ENCODE data around the gene SLC40A1.

Gene SLC40A1

GRCh38 chr2:189595417-189595816, 14.8 kb upstream of the SLC40A1 start:
- TF ChIP-seq EZH2phosphoT487 (IDR thresholded peaks at IDR 0.05; ENCODE audit: borderline replicate concordance): no peak
- TF ChIP-seq CTCF (conservative IDR thresholded peaks at IDR 0.05; ENCODE audit: low read length): no peak
- no peaks in the 10 kb centered on the region for H3K79me2 ChIP-seq (ENCODE audit: insufficient read depth, low read length)
- H3K4me2 ChIP-seq (ENCODE audit: low read depth, low read length, poor library complexity, severe bottlenecking): no peak overlapping the region
- no peaks in the 10 kb centered on the region for H3K9me3 ChIP-seq (ENCODE audit: insufficient read depth, low read depth, low read length)
- no peaks in the 10 kb centered on the region for H3K27me3 ChIP-seq (ENCODE audit: insufficient read depth, low read length, poor library complexity, severe bottlenecking)
- H3K9me2 ChIP-seq (replicated peaks; ENCODE audit: low read depth, low read length): no peaks in the 10 kb centered on the region
- no peak overlapping the region for H2AFZ ChIP-seq (ENCODE audit: low read length)
- no peaks in the 10 kb centered on the region for H3F3A ChIP-seq (ENCODE audit: low read depth)
- no peaks in the 10 kb centered on the region for H3K36me3 ChIP-seq (ENCODE audit: insufficient read depth, low read length)
- peaks cover 18% of the 10 kb centered on the region for H3K4me1 ChIP-seq (ENCODE audit: insufficient read depth, low read length, poor library complexity, severe bottlenecking)
- H3K4me3 ChIP-seq (ENCODE audit: low read length, poor library complexity, severe bottlenecking): no peak overlapping the region
- H4K20me1 ChIP-seq (ENCODE audit: insufficient read depth, low read length, poor library complexity, severe bottlenecking): no peaks in the 10 kb centered on the region
- no peak overlapping the region for H3K9ac ChIP-seq (ENCODE audit: low read depth, low read length, poor library complexity, severe bottlenecking)

GRCh38 chr2:189594305-189594704, 13.7 kb upstream of the SLC40A1 start:
- H3K27me3 ChIP-seq (ENCODE audit: insufficient read depth, low read length, poor library complexity, severe bottlenecking): no peaks in the 10 kb centered on the region
- no peak overlapping the region for H3K9ac ChIP-seq (ENCODE audit: low read depth, low read length, poor library complexity, severe bottlenecking)
- TF ChIP-seq EZH2phosphoT487 (IDR thresholded peaks at IDR 0.05; ENCODE audit: borderline replicate concordance): no peak
- no peak for TF ChIP-seq CTCF (conservative IDR thresholded peaks at IDR 0.05; ENCODE audit: low read length)
- no peaks in the 10 kb centered on the region for H4K20me1 ChIP-seq (ENCODE audit: insufficient read depth, low read length, poor library complexity, severe bottlenecking)
- H3K79me2 ChIP-seq (ENCODE audit: insufficient read depth, low read length): no peaks in the 10 kb centered on the region
- no peak overlapping the region for H3K4me3 ChIP-seq (ENCODE audit: low read length, poor library complexity, severe bottlenecking)
- no peaks in the 10 kb centered on the region for H3K9me3 ChIP-seq (ENCODE audit: insufficient read depth, low read depth, low read length)
- no peaks in the 10 kb centered on the region for H3F3A ChIP-seq (ENCODE audit: low read depth)
- H3K4me2 ChIP-seq (ENCODE audit: low read depth, low read length, poor library complexity, severe bottlenecking): no peak overlapping the region
- H2AFZ ChIP-seq (ENCODE audit: low read length): no peak overlapping the region
- H3K9me2 ChIP-seq (replicated peaks; ENCODE audit: low read depth, low read length): no peaks in the 10 kb centered on the region
- no peaks in the 10 kb centered on the region for H3K36me3 ChIP-seq (ENCODE audit: insufficient read depth, low read length)
- H3K4me1 ChIP-seq (ENCODE audit: insufficient read depth, low read length, poor library complexity, severe bottlenecking): peaks cover 18% of the 10 kb centered on the region

GRCh38 chr2:189593115-189593514, 12.5 kb upstream of the SLC40A1 start:
- H3K9ac ChIP-seq (ENCODE audit: low read depth, low read length, poor library complexity, severe bottlenecking): no peak overlapping the region
- no peaks in the 10 kb centered on the region for H3K36me3 ChIP-seq (ENCODE audit: insufficient read depth, low read length)
- no peaks in the 10 kb centered on the region for H3F3A ChIP-seq (ENCODE audit: low read depth)
- TF ChIP-seq CTCF (conservative IDR thresholded peaks at IDR 0.05; ENCODE audit: low read length): no peak
- no peak for TF ChIP-seq EZH2phosphoT487 (IDR thresholded peaks at IDR 0.05; ENCODE audit: borderline replicate concordance)
- H3K9me3 ChIP-seq (ENCODE audit: insufficient read depth, low read depth, low read length): no peaks in the 10 kb centered on the region
- H2AFZ ChIP-seq (ENCODE audit: low read length): no peak overlapping the region
- no peak overlapping the region for H3K4me3 ChIP-seq (ENCODE audit: low read length, poor library complexity, severe bottlenecking)
- no peaks in the 10 kb centered on the region for H3K27me3 ChIP-seq (ENCODE audit: insufficient read depth, low read length, poor library complexity, severe bottlenecking)
- H3K4me1 ChIP-seq (ENCODE audit: insufficient read depth, low read length, poor library complexity, severe bottlenecking): peaks cover 18% of the 10 kb centered on the region
- H3K79me2 ChIP-seq (ENCODE audit: insufficient read depth, low read length): no peaks in the 10 kb centered on the region
- H3K9me2 ChIP-seq (replicated peaks; ENCODE audit: low read depth, low read length): no peaks in the 10 kb centered on the region
- H3K4me2 ChIP-seq (ENCODE audit: low read depth, low read length, poor library complexity, severe bottlenecking): peak overlapping the region; percentile 53
- H4K20me1 ChIP-seq (ENCODE audit: insufficient read depth, low read length, poor library complexity, severe bottlenecking): no peaks in the 10 kb centered on the region
